Measurements from ENCODE around the gene LRRN4CL. TPM values are rescaled to one million over a fixed set of nuclear protein-coding genes. Genes with fewer than 3 reads are reported as not detected.

The LRRN4CL gene
- total and polyA plus RNA-seq, 9 of the 15 experiments (the other 6 are each of a cell fraction or from before 2014, with no cell fraction given), result 0.03 to 0.11 (median 0.05) TPM; not detected in 4

GRCh38 chr11:62719302-62719978, 30.1 kb upstream of the LRRN4CL start (continued):
- no peak for TF ChIP-seq IRF9 (tag; IDR thresholded peaks at IDR 0.05)
- no peak for TF ChIP-seq AFF4 (CRISPR knock-in tag; IDR thresholded peaks at IDR 0.05)
- TF ChIP-seq CTCFL (IDR thresholded peaks at IDR 0.05; ENCODE audit: borderline replicate concordance, insufficient read depth, low read depth, low read length, poor library complexity, severe bottlenecking), result no peak
- TF ChIP-seq TFAP4 (CRISPR knock-in tag; IDR thresholded peaks at IDR 0.05; ENCODE audit: borderline replicate concordance), result no peak
- TF ChIP-seq GATA2 (CRISPR knock-in tag; IDR thresholded peaks at IDR 0.05), result no peak
- no peak for TF ChIP-seq ZNF644 (tag; IDR thresholded peaks at IDR 0.05; ENCODE audit: low read depth)
- no peak for TF ChIP-seq CREBBP (IDR thresholded peaks at IDR 0.05; ENCODE audit: low read depth, low read length)
- TF ChIP-seq ZNF174 (CRISPR knock-in tag; IDR thresholded peaks at IDR 0.05), result no peak

All from K562 (cell line).